GM12875 (cell line): ENCODE measurements around the gene FBXO44.

ENCODE experiments used
- H3K4me3 ChIP-seq: one replicate; pipeline ENCODE4 v1.5.1; 2011; ENCODE audit warnings: low read depth, low read length, control low read depth
- CTCF ChIP-seq: IDR thresholded peaks from 2 replicates; pipeline ENCODE4 v1.5.1; 2011; ENCODE audit warnings: low read depth, mild to moderate bottlenecking, control low read depth, inconsistent platforms, low read length, moderate library complexity, borderline replicate concordance; ENCODE audit not compliant: insufficient read depth

FBXO44 gene

GRCh38 chr1:11651017-11651416 lies 3.7 kb upstream of the FBXO44 start:
- no peak overlapping the region for H3K4me3 ChIP-seq

GRCh38 chr1:11652203-11652780 lies 2.4 kb upstream of the FBXO44 start:
- no peak for TF ChIP-seq CTCF
- H3K4me3 ChIP-seq, result no peak overlapping the region

More at GRCh38 chr1:11651017-11651416, 3.7 kb upstream of the FBXO44 start:
- TF ChIP-seq CTCF, result no peak

- H3K4me3 ChIP-seq, result no peak overlapping the region
- TF ChIP-seq CTCF, result no peak
Observed at GRCh38 chr1:11653101-11653860, 1.4 kb upstream of the FBXO44 start.

- TF ChIP-seq CTCF, result no peak
- H3K4me3 ChIP-seq, result no peak overlapping the region
Observed at GRCh38 chr1:11653861-11654136, 878 bp upstream of the FBXO44 start.

GRCh38 chr1:11654939-11655808 lies 497 bp downstream of the FBXO44 start:
- H3K4me3 ChIP-seq, result peak overlapping the region; percentile 62
- no peak for TF ChIP-seq CTCF

- no peak for TF ChIP-seq CTCF
- no peak overlapping the region for H3K4me3 ChIP-seq
Observed at GRCh38 chr1:11657654-11658053, 3.0 kb downstream of the FBXO44 start.
